Stimulated activated CD4-positive, alpha-beta T cell treated with anti-CD3 and anti-CD28 coated beads, Interleukin-1b, Interleukin-23, amount 100 ng/mL, for 1 hour (primary cell): ENCODE measurements around the gene SLC35B2.
"Not testable (repeated sequence)": the region's sequence is repeated elsewhere in the genome, so short reads cannot be mapped to it uniquely, and the experiment has no call there.

ENCODE experiments used
- DNase-seq, 2 donors: peaks; one replicate each; pipeline ENCODE4 v3.0.0-alpha.2; 2020; ENCODE audit warnings: low read depth in 2 of 2

SLC35B2 gene

GRCh38 chr6:44234101-44235025, 23.0 kb downstream of the SLC35B2 start:
- no peak for DNase-seq

- no peak for DNase-seq
Observed at GRCh38 chr6:44233567-44234100, 23.7 kb downstream of the SLC35B2 start.

- no peak for DNase-seq
Observed at GRCh38 chr6:44232676-44233566, 24.4 kb downstream of the SLC35B2 start.

GRCh38 chr6:44231426-44231825, 25.9 kb downstream of the SLC35B2 start:
- DNase-seq, result not testable (repeated sequence)

GRCh38 chr6:44230034-44230675, 27.2 kb downstream of the SLC35B2 start:
- DNase-seq, result no peak

GRCh38 chr6:44229376-44230033, 27.8 kb downstream of the SLC35B2 start:
- DNase-seq, result no peak

GRCh38 chr6:44228836-44229235, 28.5 kb downstream of the SLC35B2 start:
- no peak for DNase-seq

- no peak for DNase-seq
Observed at GRCh38 chr6:44228433-44228832, 28.9 kb downstream of the SLC35B2 start.

- DNase-seq, result no peak
Observed at GRCh38 chr6:44228031-44228430, 29.3 kb downstream of the SLC35B2 start.

- DNase-seq, result no peak
Observed at GRCh38 chr6:44227148-44227793, 30.1 kb downstream of the SLC35B2 start.

- no peak for DNase-seq
Observed at GRCh38 chr6:44226368-44227147, 30.8 kb downstream of the SLC35B2 start.

- no peak for DNase-seq
Observed at GRCh38 chr6:44225579-44226325, 31.6 kb downstream of the SLC35B2 start.

GRCh38 chr6:44224965-44225305, 32.4 kb downstream of the SLC35B2 start:
- no peak for DNase-seq

- no peak for DNase-seq
Observed at GRCh38 chr6:44224029-44224964, 33.0 kb downstream of the SLC35B2 start.

GRCh38 chr6:44223319-44224028, 33.9 kb downstream of the SLC35B2 start, which contains the start of gene SLC29A1:
Gene SLC29A1 (plus strand): TSS chr6:44223595. CDS start chr6:44227314, 3,719 bp downstream.
- DNase-seq, result peak; percentile 56 to 78

- DNase-seq, result no peak
Observed at GRCh38 chr6:44222486-44223318, 34.6 kb downstream of the SLC35B2 start.

GRCh38 chr6:44221961-44222335, 35.4 kb downstream of the SLC35B2 start:
- no peak for DNase-seq
